GM20000 (cell line): Measurements from ENCODE around the gene NAA50.

Source experiments
- DNase-seq: peaks from one replicate; pipeline ENCODE4 v3.0.0; 2012; ENCODE audit warnings: low spot score
- TF ChIP-seq, protein P1 (sequence below): IDR thresholded peaks from 2 replicates; pipeline ENCODE4 v1.5.1; 2012; ENCODE audit warnings: mild to moderate bottlenecking, control low read depth; ENCODE audit errors: extremely low read depth, missing control alignments

The NAA50 gene

DNA sequence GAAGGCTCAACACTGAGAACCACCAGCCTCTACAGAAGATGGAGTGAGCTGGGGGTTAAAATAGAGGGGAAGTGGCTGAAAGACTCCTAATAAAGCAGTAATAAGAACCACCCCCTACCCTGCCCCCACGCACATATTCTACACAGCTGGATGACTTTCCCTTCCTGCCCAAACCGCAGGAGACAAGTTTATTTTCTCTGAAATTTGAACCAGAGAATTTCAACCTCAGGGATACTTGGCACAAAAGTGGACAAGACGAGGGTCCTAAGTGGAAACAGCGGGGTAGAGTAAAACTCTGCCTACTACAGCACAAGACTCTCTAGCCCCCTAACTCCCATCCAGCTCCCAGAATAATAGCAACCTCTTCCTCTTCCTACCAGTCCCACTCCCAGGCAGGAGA lies 78.0 kb downstream of the NAA50 start:
- TF ChIP-seq, protein P1, sequence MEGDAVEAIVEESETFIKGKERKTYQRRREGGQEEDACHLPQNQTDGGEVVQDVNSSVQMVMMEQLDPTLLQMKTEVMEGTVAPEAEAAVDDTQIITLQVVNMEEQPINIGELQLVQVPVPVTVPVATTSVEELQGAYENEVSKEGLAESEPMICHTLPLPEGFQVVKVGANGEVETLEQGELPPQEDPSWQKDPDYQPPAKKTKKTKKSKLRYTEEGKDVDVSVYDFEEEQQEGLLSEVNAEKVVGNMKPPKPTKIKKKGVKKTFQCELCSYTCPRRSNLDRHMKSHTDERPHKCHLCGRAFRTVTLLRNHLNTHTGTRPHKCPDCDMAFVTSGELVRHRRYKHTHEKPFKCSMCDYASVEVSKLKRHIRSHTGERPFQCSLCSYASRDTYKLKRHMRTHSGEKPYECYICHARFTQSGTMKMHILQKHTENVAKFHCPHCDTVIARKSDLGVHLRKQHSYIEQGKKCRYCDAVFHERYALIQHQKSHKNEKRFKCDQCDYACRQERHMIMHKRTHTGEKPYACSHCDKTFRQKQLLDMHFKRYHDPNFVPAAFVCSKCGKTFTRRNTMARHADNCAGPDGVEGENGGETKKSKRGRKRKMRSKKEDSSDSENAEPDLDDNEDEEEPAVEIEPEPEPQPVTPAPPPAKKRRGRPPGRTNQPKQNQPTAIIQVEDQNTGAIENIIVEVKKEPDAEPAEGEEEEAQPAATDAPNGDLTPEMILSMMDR, result no peak
- DNase-seq, result no peak
